Measurements from ENCODE around the gene APMAP. TPM values are rescaled to one million over a fixed set of nuclear protein-coding genes. Genes with fewer than 3 reads are reported as not detected.

Gene APMAP
- total RNA-seq, 1 donor from 2014 or later = 71.7 TPM

- Histone ChIP-seq H2AFZ (replicated peaks) (no peak overlapping the region), H3K9me3 (ENCODE audit: low read depth) (no peaks in the 10 kb centered on the region), H3F3A (ENCODE audit: low read depth) (no peaks in the 10 kb centered on the region), H3K79me2 (ENCODE audit: low read depth) (no peaks in the 10 kb centered on the region), H3K4me3 (no peak overlapping the region), H3K4me1 (peaks cover 7% of the 10 kb centered on the region), H3K4me2 (no peak overlapping the region), H3K27me3 (no peaks in the 10 kb centered on the region), H3K9ac (no peak overlapping the region), H4K20me1 (ENCODE audit: low read depth) (no peaks in the 10 kb centered on the region), H3K27ac (no peak overlapping the region), H3K36me3 (no peaks in the 10 kb centered on the region)
- peaks cover 46% of the 10 kb centered on the region for H3K4me1 Mint-ChIP-seq
- TF ChIP-seq EZH2phosphoT487 (IDR thresholded peaks at IDR 0.05) (no peak), CTCF (IDR thresholded peaks at IDR 0.05) (no peak), EZH2 (IDR thresholded peaks at IDR 0.05) (no peak)
- no peaks in the 10 kb centered on the region for H3K36me3 Mint-ChIP-seq
- peaks cover 9% of the 10 kb centered on the region for H3K27me3 Mint-ChIP-seq (ENCODE audit: insufficient read depth, low read depth)
- peaks cover 2% of the 10 kb centered on the region for H3K9me3 Mint-ChIP-seq
- H3K27ac Mint-ChIP-seq = no peak overlapping the region
- no peak for DNase-seq (ENCODE audit: low spot score)
- no peak overlapping the region for H3K4me3 Mint-ChIP-seq
These were observed 41.4 kb upstream of the APMAP start for GRCh38 chr20:25033924-25034300.

GRCh38 chr20:25033265-25033923 is 40.8 kb upstream of the APMAP start:
- H3K4me1 ChIP-seq = peaks cover 7% of the 10 kb centered on the region
- peaks cover 9% of the 10 kb centered on the region for H3K27me3 Mint-ChIP-seq (ENCODE audit: insufficient read depth, low read depth)
- no peaks in the 10 kb centered on the region for H3K36me3 Mint-ChIP-seq
- no peak overlapping the region for H3K9ac ChIP-seq
- H2AFZ ChIP-seq (replicated peaks) = peak overlapping the region; percentile 85
- H3K9me3 Mint-ChIP-seq = peaks cover 2% of the 10 kb centered on the region
- no peak overlapping the region for H3K27ac ChIP-seq
- H3K79me2 ChIP-seq (ENCODE audit: low read depth) = no peaks in the 10 kb centered on the region
- H3K4me1 Mint-ChIP-seq = peaks cover 46% of the 10 kb centered on the region
- no peaks in the 10 kb centered on the region for H3K9me3 ChIP-seq (ENCODE audit: low read depth)
- H3K4me3 Mint-ChIP-seq = no peak overlapping the region
- no peaks in the 10 kb centered on the region for H3F3A ChIP-seq (ENCODE audit: low read depth)
- H4K20me1 ChIP-seq (ENCODE audit: low read depth) = no peaks in the 10 kb centered on the region
- no peak overlapping the region for H3K27ac Mint-ChIP-seq
- no peaks in the 10 kb centered on the region for H3K36me3 ChIP-seq
- no peak overlapping the region for H3K4me2 ChIP-seq
- H3K4me3 ChIP-seq = no peak overlapping the region
- no peak for DNase-seq (ENCODE audit: low spot score)
- TF ChIP-seq EZH2phosphoT487 (IDR thresholded peaks at IDR 0.05) (no peak), EZH2 (IDR thresholded peaks at IDR 0.05) (no peak), CTCF (IDR thresholded peaks at IDR 0.05) (no peak)
- H3K27me3 ChIP-seq = peaks cover 1% of the 10 kb centered on the region

- peak; percentile 36 for DNase-seq (ENCODE audit: low spot score)
These were observed 40.1 kb upstream of the APMAP start for GRCh38 chr20:25032478-25033264.

More at GRCh38 chr20:25032478-25033264, 40.1 kb upstream of the APMAP start:
- peak overlapping the region; percentile 85 for H2AFZ ChIP-seq (replicated peaks)
- H3K9me3 Mint-ChIP-seq = peaks cover 2% of the 10 kb centered on the region
- H3K4me3 ChIP-seq = no peak overlapping the region
- peak overlapping the region; percentile 78 for H3K27ac Mint-ChIP-seq
- peaks cover 7% of the 10 kb centered on the region for H3K4me1 ChIP-seq
- no peak overlapping the region for H3K4me2 ChIP-seq
- no peak overlapping the region for H3K9ac ChIP-seq
- H3F3A ChIP-seq (ENCODE audit: low read depth) = no peaks in the 10 kb centered on the region
- no peaks in the 10 kb centered on the region for H3K36me3 Mint-ChIP-seq
- no peaks in the 10 kb centered on the region for H3K36me3 ChIP-seq
- no peaks in the 10 kb centered on the region for H4K20me1 ChIP-seq (ENCODE audit: low read depth)
- peaks cover 4% of the 10 kb centered on the region for H3K27me3 ChIP-seq
- no peaks in the 10 kb centered on the region for H3K79me2 ChIP-seq (ENCODE audit: low read depth)
- no peak overlapping the region for H3K27ac ChIP-seq
- H3K27me3 Mint-ChIP-seq (ENCODE audit: insufficient read depth, low read depth) = peaks cover 8% of the 10 kb centered on the region
- no peak overlapping the region for H3K4me3 Mint-ChIP-seq
- no peaks in the 10 kb centered on the region for H3K9me3 ChIP-seq (ENCODE audit: low read depth)
- peaks cover 46% of the 10 kb centered on the region for H3K4me1 Mint-ChIP-seq
- TF ChIP-seq EZH2phosphoT487 (IDR thresholded peaks at IDR 0.05) (no peak), EZH2 (IDR thresholded peaks at IDR 0.05) (no peak), CTCF (IDR thresholded peaks at IDR 0.05) (no peak)

All from neural progenitor cell (in vitro differentiated cells).